SH-SY5Y (cell line): ENCODE results near the gene BET1L.

ENCODE experiments used
- GATA2 ChIP-seq: IDR thresholded peaks from 2 replicates; pipeline ENCODE4 v1.6.1; 2011; ENCODE audit warnings: mild to moderate bottlenecking, low read depth, low read length
- GATA3 ChIP-seq: IDR thresholded peaks from 2 replicates; pipeline ENCODE4 v1.6.1; 2011; ENCODE audit warnings: low read depth, mild to moderate bottlenecking, low read length, moderate library complexity

DNA sequence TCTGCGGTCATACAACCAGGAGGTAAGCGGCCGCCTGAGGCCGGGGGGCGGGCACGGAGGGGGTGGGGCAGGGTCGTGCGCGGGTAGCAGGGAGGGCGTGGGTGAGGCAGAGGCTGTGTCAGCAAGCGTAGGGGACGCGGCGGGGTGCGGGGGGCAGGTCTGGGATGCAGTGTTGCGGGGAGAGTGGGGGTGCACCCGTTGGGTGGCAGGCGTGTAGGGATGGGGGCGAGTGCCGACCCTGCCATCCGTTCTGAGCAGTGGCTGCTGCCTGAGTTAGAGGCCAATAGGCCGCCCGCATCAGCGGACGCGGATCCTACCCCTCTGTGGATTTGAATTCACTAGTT is 1.7 kb upstream of the BET1L start:
- TF ChIP-seq GATA2 (no peak), GATA3 (no peak)
